ENCODE data around the gene STARD10.

The STARD10 gene

DNA sequence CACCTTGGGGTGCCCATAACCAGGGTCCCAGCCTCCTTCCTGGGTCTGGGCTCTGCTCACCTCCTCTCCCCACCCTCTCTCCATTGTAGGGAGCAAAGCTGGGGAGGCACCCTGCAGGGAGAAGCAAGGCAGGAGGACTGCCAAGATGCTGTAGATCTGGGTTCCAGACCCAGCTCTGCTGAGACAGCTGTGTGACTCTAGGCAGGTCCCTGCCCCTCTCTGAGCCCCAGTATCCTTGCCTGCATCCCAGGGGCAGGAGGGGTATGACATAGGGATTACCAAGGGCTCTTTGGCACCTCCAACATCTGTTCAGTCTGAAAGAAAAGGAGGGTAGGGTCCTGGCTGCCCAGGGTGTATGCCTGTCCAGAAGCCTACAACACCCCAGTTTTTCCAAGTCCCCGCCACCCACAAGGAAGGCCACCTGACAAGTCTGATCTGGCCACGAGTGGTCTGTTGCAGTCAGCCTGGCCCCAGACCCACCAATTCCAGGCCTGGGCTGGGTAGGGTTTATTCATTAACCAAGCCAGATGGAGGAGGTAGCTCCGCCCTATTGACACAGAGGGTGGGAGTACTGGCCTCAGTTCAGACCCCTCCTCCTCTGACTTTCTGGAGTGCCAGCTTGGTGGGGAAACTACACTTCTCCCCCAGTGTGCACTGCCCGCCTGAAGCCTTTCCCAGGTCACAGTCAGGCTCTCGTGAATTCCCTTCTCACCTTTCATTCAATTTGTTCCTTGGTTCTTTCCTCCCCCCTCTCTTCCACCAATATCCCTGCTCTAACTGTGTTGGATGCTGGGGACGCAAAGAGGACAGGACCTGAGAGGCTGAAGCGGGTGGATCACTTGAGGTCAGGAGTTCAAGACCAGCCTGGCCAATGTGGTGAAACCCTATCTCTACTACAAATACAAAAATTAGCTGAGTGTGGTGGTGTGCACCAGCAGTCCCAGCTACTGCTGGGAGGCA lies 15.0 kb downstream of the STARD10 start:
- no peak for TF ChIP-seq POLR2AphosphoS5 (IDR thresholded peaks at IDR 0.05; ENCODE audit: low read depth, low read length)
- TF ChIP-seq TAF1 (IDR thresholded peaks at IDR 0.05; ENCODE audit: borderline replicate concordance, insufficient read depth, low read length), result no peak
- no peak for TF ChIP-seq SIN3A (IDR thresholded peaks at IDR 0.05; ENCODE audit: borderline replicate concordance, insufficient read depth, low read length)
- no peak for TF ChIP-seq FOXP2 (optimal IDR thresholded peaks at IDR 0.05; ENCODE audit: borderline replicate concordance, extremely low read depth, extremely low read length, insufficient read depth)
- TF ChIP-seq REST (IDR thresholded peaks at IDR 0.05; ENCODE audit: insufficient read depth in 1 of 2, low read depth in 2 of 2, low read length in 2 of 2), result no peak

GRCh38 chr11:72777755-72778278 lies 16.0 kb downstream of the STARD10 start:
- TF ChIP-seq TAF1 (IDR thresholded peaks at IDR 0.05; ENCODE audit: borderline replicate concordance, insufficient read depth, low read length) (no peak), REST (IDR thresholded peaks at IDR 0.05; ENCODE audit: insufficient read depth in 1 of 2, low read depth in 2 of 2, low read length in 2 of 2) (no peak), POLR2AphosphoS5 (IDR thresholded peaks at IDR 0.05; ENCODE audit: low read depth, low read length) (no peak), FOXP2 (optimal IDR thresholded peaks at IDR 0.05; ENCODE audit: borderline replicate concordance, extremely low read depth, extremely low read length, insufficient read depth) (no peak), SIN3A (IDR thresholded peaks at IDR 0.05; ENCODE audit: borderline replicate concordance, insufficient read depth, low read length) (no peak)

DNA sequence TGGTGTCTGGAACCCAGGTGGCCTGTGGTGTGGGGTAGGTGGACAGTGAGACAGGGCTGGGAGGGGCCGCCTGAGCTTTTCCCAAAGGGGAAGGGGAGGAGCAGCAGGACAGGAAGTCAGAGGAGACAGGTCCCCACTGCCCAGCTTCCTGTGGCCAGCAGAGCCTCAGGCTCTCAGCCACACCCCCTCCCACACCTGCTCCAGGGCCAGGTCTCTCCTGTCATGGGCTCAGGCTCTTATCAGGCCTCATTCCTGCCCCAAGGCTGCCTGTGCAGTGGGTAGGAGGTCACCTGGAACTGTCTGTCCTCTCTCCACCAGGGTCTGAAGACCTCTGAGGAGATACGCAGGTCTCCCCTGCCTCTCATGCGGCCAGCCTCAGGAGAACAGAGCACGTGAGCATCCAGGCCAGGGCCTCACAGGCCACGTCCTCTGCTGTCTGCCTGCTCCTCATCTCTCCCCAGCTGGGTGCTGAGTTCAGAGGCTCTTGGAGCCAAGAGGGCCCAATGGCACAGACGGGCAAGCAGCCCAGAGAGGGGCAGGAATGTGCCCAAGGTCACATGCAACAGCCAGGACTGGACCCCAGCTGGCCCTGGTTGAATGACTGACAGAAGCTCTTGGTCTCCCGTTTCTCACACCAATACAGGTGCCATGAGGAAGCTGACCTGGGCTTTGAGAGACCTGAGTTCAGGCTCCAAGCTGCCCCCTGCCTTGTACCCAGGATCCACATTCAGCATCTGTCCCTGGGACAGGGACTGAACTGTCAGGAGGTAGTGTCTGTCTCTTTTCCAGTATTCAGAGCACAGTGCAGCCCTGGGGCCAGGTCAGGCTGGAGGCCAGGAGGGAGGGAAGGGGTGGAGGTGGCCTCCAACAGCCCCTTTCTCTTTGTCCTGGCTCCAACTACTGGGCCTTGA lies 16.7 kb downstream of the STARD10 start:
- no peak for TF ChIP-seq REST (IDR thresholded peaks at IDR 0.05; ENCODE audit: insufficient read depth in 1 of 2, low read depth in 2 of 2, low read length in 2 of 2)
- TF ChIP-seq POLR2AphosphoS5 (IDR thresholded peaks at IDR 0.05; ENCODE audit: low read depth, low read length), result no peak
- no peak for TF ChIP-seq FOXP2 (optimal IDR thresholded peaks at IDR 0.05; ENCODE audit: borderline replicate concordance, extremely low read depth, extremely low read length, insufficient read depth)
- TF ChIP-seq SIN3A (IDR thresholded peaks at IDR 0.05; ENCODE audit: borderline replicate concordance, insufficient read depth, low read length), result no peak
- TF ChIP-seq TAF1 (IDR thresholded peaks at IDR 0.05; ENCODE audit: borderline replicate concordance, insufficient read depth, low read length), result no peak

- TF ChIP-seq POLR2AphosphoS5 (IDR thresholded peaks at IDR 0.05; ENCODE audit: low read depth, low read length), result no peak
- no peak for TF ChIP-seq TAF1 (IDR thresholded peaks at IDR 0.05; ENCODE audit: borderline replicate concordance, insufficient read depth, low read length)
- no peak for TF ChIP-seq FOXP2 (optimal IDR thresholded peaks at IDR 0.05; ENCODE audit: borderline replicate concordance, extremely low read depth, extremely low read length, insufficient read depth)
- no peak for TF ChIP-seq SIN3A (IDR thresholded peaks at IDR 0.05; ENCODE audit: borderline replicate concordance, insufficient read depth, low read length)
- TF ChIP-seq REST (IDR thresholded peaks at IDR 0.05; ENCODE audit: insufficient read depth in 1 of 2, low read depth in 2 of 2, low read length in 2 of 2), result no peak
Measured at GRCh38 chr11:72776117-72776843, 17.6 kb downstream of the STARD10 start.

All from PFSK-1 (cell line).